Left renal pelvis (tissue), 4 donors: ENCODE measurements around the gene DYRK2. TPM values are rescaled to one million over a fixed set of nuclear protein-coding genes. Genes with fewer than 3 reads are reported as not detected.

Experiments used
- DNase-seq, 4 donors: peaks; one replicate each; pipeline ENCODE4 v3.0.0-alpha.2; 2013; ENCODE audit warnings: low read depth in 4 of 4, low spot score in 3 of 4
- polyA plus RNA-seq, 4 donors: library from polyadenylated mRNA; unstranded; fragments of 120-200 nt; gene quantifications; one replicate each; pipeline ENCODE4 v1.2.1, GENCODE V29; 2013; ENCODE audit not compliant: insufficient read length in 4 of 4

DYRK2 gene
- polyA plus RNA-seq, result 10 to 100 TPM; 26.8 to 31.4 (median 29.3) TPM

DNA sequence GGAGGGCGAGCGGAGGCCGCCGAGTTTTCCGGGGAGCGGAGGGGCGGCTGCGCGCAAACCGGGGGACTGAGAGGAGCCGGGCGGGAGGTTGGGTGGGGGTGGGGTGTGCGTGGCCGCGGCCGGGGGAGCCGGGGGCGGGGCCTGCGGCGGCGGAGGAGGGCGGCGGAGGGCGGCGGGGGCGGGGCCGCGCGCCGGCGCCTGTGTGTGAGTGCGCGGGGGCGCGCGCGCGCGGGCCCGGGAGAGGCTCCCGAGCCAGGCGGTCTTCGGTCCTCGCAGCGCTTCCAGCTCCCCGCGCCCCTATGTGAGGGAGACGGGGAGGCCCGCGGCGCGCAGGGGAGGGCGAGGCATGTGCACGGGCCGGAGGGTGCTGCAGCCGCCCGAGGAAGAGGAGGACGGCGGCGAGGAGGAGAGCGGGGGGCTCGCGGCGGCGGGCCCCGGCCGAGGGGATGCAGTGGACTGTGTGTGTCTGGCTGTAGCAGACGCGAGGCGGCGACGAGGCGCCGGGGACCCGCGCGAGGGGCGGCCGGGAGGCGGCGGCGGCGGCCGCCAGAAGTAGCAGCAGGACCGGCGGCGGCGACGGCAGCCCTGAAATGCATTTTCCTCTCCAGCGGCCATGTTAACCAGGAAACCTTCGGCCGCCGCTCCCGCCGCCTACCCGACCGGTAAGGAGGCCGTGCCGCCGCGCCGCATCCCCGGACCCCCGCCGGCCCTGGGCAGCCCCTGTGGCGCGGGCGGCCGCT is at the start of gene DYRK2:
TSS of gene DYRK2 (plus strand) at position 225 of the 740 bp plus-strand sequence. CDS start at position 614, 389 bp downstream.
- DNase-seq, result peak; percentile 66 to 81 (median 75)

DNA sequence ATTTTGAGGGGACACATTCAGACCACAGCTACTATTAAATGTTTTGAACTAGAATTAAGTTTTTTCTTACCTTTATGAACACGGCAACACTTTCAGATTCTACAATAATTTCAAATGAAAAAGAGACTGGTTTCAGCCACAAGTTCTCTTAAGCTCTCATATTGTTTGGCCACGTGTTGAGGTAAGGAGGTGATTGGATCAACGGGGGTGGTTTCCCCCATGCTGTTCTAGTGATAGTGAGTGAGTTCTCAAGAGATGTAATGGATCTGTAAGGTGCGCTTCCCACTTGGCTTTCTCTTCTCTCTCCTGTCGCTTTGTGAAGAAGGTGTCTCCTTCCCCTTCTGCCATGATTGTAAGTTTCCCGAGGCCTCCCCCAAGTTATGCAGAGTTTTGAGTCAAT is 48.9 kb upstream of the DYRK2 start:
- no peak for DNase-seq

DNA sequence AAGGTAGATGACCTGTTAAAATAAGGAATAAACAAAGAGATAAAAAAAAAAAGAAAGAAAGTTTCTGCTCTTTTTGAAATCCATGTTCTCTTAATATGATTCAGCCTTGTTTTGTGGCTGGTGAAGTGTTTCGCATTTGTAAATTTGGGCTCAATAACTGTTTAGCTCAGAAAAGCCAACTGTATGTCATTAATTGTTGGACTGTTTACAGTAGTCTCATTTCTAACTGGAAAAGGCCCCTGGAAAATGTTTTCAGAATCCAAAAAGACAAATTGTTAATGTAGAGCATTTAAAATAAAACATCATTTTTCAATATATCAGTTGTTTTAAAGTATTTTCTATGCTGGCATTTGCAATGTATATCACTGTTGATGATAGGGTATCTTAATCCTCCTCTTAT is 47.4 kb upstream of the DYRK2 start:
- no peak for DNase-seq

DNA sequence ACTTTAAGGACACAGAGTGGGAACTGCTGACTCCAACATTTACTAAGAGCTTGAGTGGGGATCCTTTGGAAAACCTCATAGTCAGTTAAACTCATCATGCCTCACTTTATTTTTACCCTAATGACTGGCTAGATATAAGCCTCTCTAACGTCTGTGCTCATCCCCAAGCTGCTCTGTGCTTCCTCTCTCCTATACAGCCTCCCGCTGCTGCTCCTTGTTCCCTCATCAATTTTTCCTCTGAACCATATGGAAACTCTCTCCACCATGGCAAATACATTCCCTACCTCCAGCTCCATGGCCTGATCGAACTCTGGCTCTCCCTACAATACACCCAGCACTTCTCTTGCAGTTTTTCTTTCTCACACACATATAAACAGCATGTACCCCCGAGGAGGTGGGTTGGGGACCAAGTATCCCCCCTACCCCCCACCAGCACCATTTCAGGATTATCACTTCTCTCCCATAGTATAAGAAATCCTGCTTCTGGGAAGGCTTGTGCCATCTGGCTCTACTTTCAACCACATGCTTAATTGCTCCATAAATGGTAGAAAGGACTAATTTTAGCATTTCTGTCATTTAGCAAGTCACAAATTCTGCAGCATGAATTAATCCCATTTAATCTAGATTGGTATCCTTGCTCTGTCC is 39.2 kb upstream of the DYRK2 start:
- no peak for DNase-seq

DNA sequence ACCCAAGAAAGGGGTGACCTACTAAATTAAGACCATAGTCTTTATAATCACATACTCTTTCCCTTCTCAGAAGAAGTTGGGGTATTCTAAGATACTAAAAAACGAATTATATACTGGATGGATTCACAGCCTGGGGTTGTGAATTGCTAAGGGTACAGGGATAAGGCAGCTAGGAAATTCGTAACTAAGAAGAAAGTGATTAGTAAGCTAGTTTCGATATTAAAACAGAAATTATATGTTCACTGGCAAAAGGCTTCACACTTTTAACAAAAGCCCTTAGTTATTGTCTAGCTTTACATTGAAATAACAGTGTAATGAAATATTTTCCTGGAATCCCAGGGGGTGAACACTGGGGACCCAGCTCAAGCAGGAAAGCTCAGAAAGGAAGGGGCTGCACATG is 35.5 kb upstream of the DYRK2 start:
- DNase-seq, result no peak

DNA sequence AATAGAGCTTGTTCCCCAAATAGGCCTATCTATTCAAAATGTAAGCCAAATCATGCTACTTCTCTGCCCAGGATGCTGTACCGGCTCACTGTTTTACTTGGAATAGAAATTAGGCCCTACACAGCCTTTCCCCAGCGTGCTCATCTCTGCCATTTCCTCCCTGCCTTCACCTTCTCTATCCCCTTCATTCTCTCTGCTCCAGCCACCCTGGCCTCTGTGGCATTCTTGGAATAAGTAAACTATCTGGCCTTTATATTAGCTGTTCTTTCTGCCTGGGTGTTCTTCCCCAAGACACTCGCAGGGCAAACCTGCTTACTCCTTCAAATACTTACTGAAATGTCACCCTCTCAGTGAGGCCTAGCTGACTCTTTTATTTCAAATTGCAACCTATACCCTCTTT is 30.9 kb upstream of the DYRK2 start:
- no peak for DNase-seq

DNA sequence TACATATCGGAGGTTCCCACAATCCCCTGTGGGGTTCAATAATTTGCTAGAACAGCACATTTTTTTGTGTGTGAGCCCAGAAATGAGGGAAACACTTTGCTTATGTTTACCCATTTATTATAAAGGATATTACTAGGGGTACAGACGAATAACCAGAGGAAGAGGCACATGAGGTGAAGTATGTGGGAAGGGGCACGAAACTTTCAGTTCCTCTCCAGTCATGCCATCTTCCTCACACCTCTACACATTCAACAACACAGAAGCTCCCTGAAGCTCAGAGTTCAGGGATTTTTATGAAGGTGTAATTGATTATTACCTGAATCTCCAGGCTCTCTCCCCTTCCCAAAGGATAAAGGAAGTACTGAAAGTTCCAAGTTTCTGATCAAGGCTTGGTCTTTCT is 30.2 kb upstream of the DYRK2 start:
- DNase-seq, result no peak

DNA sequence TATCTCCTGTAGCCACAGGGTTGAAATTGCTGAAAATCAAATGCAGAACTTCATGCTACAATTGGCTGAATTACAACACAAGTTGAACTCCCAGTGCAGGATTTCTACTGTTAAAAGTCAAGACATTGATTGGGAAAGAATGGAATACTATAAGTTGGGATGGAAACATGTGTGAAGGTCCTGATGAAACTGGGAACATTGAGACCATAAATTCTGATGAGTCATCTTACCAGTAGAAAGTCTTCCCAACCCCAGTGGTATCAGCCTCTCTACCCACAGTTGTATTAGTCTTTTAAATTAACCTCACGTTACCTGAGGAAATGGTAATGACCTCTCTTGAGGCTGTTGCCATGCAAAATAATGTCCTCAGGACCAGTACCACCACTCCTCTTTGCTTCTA is 27.4 kb upstream of the DYRK2 start:
- DNase-seq, result no peak

DNA sequence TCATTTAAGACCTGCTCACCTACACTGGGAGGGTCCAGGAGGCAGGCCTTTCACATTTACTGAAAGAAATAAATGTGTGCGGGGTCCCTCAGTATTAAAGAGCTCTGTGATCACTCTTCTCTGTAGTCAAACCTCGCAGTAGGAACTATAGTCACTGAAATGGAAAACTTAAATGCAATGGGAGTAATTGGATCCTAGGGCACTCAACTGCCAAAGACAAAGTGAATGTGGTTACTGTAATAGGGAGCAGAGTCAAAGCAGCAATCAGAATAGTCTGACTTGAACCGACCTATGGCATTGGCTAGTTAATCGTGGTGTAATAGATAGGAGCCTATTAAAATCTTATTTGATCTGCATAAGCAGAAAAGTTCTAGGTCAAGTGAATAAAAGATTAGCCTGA is 26.6 kb upstream of the DYRK2 start:
- DNase-seq, result no peak

DNA sequence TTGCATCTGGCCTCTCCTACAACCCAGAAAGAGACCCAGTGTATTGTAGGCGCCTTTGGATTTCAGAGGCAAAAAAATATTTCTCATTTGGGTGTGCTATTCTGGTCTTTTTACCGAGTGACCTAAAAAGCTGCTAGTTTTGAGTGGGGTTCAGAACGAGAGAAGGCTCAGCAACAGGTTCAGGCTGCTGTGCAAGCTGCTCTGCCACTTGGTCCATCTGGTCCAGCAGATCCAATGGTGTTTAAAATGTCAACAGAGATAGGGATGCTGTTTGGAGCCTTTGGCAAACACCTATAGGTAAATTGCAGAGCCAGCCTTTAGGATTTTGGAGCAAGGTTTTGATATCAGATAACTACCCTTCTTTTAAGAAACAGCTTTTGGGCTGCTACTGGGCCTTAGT is 25.3 kb upstream of the DYRK2 start:
- no peak for DNase-seq

DNA sequence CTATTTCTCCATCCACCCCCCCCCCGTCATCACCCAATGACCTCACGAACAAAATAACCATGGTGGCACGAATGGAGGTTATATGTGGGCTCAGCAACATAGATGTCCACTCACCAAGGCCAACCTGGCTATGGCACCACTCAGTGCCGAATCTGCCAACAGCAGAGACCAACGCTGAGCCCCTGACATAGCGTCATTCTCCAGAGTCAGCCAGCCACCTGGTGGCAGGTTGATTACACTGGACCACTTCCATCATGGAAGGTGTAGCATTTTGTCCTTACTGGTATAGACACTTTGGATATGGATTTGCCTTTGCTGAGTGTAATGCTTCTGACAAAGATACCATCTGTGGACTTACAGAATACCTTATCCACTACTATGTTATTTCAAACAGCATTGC is 24.2 kb upstream of the DYRK2 start:
- DNase-seq, result no peak

DNA sequence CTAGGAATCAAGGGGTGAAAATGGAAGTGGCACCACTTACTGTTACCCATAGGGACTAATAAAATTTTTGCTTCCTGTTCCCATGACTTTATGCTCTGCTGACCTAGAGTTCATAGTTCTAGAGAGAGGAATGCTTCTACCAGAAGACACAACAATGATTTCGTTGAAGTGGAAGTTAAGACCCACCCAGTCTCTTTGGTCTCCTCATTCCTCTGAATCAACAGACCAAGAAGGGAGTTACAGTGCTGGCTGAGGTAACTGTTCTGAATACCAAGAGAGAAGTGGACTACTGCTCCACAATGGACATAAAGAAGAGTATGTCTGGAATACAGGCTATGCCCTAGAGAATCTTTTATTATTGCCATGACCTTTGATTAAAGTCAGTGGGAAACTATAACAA is 23.5 kb upstream of the DYRK2 start:
- peak in 1 of 4 donors; percentile 40 for DNase-seq

DNA sequence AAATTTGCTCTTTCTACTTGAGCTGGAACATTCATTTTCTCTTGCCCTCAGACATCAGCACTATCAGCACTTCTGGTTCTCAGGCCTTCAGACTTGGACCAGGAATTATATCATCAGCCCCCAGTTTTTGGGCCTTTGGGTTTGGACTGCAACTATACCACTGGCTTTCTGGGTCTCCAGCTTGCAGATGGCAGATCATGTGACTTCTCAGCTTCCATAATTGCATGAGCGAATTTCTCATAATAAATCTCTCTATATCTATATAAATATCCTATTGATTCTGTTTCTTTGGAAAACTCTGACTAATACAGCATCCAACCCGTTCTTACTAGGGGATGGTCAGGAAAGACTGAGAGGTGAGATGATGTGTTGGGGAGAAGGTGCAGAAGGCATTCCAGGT is 22.4 kb upstream of the DYRK2 start:
- no peak for DNase-seq

DNA sequence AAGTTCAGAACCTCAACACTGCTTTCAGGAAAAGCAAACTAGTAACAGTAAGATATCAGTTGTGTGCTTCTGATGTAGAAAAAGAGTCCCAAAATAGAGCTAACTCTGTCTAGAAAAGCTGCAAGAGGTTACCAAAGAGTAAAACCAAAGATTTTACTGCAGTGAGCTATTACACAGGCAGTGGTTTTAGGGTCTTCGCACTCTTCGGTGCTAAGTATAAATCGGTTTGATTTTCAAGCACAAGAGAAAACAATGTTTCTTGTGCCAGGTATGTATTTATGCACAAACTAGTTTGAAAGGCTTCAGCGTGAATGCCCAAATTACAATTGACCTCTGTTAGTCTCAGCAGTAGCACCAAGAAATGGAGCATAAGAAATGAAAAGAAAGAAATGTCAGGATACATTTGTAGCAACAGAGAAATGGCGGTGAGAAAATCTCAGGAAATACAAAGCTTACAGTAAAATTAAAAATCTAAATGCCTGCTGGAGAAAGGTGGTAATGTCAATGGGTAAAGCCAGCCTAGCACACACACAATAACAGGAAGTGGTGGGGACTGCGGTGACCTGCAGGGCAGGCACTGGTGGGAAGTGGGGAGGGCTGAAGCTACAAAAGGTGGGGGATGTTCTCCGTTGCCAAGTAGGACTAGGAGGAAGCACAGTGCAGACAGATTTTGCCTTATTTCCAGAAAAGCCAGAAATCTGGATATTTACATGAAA is 18.0 kb upstream of the DYRK2 start:
- DNase-seq, result no peak

DNA sequence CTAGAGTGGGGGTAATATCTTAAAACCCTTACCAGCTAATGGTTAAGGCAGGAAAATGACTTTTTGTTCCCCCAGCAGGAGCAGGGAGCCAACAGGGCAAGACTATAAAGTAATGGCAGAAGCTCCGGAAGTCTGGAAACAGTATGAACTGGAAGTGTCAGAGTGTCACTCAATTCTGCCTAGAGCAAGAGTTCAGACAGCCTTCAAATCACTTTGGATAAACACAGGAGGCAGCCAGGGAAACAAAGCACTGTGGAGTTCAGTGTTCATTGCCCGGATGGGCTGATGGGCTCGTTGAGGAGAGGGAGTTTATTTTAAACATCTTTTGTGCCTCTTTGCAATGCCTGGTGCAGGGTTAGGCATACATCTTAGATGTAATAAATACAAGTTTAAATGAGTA is 16.5 kb upstream of the DYRK2 start:
- no peak for DNase-seq

DNA sequence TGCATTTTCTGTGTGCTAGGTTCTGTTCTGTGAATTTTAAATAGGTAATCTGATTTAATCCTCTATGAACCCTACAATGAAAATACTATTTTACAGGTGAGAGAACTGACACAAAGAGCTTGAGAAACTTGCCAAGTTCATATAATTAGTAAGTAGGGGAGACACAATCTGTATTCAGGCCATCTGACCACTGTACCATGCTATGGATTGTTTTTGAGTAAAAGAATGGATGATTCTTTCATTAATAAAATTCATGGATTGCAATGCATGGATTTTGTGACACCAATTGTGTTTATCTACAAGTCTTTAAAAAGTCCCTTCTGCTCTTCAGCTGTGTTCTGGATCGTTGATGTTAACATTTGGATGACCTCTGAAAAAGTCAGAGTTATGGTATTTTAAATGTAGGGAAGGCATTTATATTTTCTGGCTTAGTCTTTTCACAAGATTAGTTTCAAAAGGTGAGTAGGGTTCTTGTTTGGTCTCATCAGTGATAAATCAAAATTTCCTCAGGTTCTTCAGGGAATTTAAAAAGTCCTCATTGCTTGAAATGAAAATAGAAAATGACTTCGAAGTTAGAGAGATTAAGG is 15.4 kb upstream of the DYRK2 start:
- DNase-seq, result no peak

DNA sequence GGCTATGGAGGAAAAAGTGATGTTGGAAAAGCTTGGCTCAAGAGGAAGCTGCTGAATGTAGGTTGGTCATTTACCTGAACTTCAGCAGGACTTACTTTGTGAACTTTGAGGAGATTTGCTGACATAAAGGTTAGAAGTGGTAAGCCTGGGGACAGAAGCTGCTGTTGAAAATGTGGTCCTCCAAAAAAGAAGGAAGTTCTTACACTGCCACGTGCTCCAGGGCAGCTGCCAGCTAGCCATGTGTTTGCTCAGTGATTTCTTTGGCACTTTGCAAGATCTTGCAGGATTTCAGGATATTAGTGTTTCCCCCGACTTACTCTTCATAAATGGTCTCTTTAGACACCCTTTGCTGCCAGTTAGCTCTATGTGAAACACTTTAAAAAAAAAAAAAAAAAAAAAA is 14.8 kb upstream of the DYRK2 start:
- DNase-seq, result no peak

DNA sequence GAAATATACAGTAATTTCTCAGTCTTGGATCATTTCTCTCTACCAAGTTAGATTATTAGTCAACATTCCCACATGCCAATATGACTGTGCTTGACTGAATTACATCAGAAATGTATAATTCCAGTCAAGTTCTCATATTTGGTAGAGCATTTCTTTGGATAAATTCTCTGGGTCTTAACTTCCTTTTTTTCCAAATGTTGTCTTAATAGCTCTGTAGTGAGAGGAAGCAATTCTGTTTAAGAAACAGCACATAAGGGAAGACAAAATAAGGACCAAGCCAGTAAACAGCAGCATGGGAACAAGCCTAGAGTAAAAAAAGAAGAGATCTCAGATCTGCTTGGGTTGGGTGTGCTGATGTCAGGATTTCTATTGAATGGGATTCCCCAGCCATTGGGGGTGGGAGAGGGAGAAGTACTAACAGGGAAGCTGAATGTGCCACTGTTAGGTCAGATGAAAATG is 14.2 kb upstream of the DYRK2 start:
- DNase-seq, result no peak

DNA sequence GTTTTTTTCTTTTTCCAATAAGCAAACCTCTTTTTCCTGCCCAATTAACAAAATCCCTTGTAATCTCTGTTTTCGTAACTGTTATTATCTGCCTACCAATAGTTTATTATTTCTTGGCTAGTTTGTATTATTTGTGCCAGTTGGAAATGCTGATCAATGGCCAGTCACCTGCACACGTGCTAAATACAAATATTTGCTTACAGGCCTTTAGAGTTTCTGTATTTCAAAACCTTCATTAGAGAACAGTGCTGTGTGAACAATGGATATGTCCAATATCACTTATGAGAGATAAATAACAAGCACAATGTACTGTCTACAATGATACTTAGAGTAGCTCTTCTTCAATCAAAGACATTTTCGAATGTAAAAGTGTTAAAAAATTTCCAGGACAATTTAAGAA is 10.8 kb upstream of the DYRK2 start:
- no peak for DNase-seq

DNA sequence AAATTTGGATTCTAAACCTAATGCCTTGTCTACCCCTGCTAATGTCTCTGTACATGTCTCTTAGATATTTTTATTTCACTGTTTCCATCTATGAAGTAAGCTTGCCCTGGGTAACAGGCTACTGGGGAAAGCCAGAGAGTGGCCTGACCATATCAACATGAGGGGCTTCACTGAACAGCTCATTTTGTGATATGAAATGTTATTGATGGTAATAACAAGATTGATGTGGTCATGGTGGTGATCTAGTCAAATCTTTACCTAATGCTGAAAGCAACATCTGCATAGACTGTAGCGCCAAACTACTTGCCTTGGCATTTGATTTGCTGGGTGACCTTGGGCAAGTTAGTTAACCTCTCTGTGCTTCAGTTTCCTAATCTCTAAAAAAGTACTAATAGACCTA is 9.9 kb upstream of the DYRK2 start:
- DNase-seq, result no peak

DNA sequence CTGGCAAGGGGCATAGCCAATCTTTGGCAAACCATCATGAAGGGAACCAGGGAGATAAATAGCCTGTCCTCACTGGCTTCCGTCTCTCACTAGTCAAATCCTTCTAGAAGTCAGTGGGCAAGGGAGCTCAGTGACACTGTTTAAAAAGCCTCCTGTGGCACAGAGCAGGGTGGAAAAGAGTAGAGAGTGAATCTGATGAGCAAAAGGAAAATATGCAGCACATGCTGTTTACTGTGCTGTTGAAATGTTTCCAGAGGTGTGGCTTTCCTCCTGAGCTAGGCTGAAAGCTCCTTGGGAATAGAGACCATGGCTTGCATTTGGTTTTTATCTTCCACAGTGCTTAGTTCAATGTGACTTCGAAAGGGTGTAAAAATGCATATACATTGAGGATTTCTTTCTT is 7.7 kb upstream of the DYRK2 start:
- DNase-seq, result no peak
